Measurements from ENCODE around the gene SOX14. TPM values are rescaled to one million over a fixed set of nuclear protein-coding genes. Genes with fewer than 3 reads are reported as not detected.

Gene SOX14
- total RNA-seq, 1 experiment from 2014 or later: not detected

- H3K9me3 ChIP-seq (ENCODE audit: insufficient read depth, low read depth): no peaks in the 10 kb centered on the region
- H3K36me3 ChIP-seq (ENCODE audit: low read depth): no peaks in the 10 kb centered on the region
- no peak for DNase-seq
- H3F3A ChIP-seq (ENCODE audit: insufficient read depth, low read depth): no peaks in the 10 kb centered on the region
- H3K79me2 ChIP-seq (ENCODE audit: low read depth): no peaks in the 10 kb centered on the region
- no peak for TF ChIP-seq CTCF (conservative IDR thresholded peaks at IDR 0.05)
- intact Hi-C loops (cut with micrococcal nuclease; ENCODE audit: unreplicated experiment): no loop called here
- ChIA-PET POLR2A (ENCODE audit: unreplicated experiment) (no interaction called here), CTCF (no interaction called here)
- H3K27me3 ChIP-seq (ENCODE audit: insufficient read depth, low read depth): peaks cover 81% of the 10 kb centered on the region
- no peaks in the 10 kb centered on the region for H3K9me2 ChIP-seq (ENCODE audit: insufficient read depth)
- H3K4me1 ChIP-seq (replicated peaks; ENCODE audit: insufficient read depth): no peaks in the 10 kb centered on the region
- H3K4me2 ChIP-seq: no peak overlapping the region
- H3K4me3 ChIP-seq: no peak overlapping the region
- no peak overlapping the region for H2AFZ ChIP-seq
- BruUV-seq (replicated peaks): no TSS peak
- no peak overlapping the region for H3K27ac ChIP-seq
- H4K20me1 ChIP-seq (ENCODE audit: insufficient read depth): no peaks in the 10 kb centered on the region
These were observed 2.1 kb downstream of the SOX14 start for GRCh38 chr3:137766041-137766875.

- Histone ChIP-seq H3K4me2 (no peak overlapping the region), H3K27me3 (ENCODE audit: insufficient read depth, low read depth) (peaks cover 81% of the 10 kb centered on the region), H3K36me3 (ENCODE audit: low read depth) (no peaks in the 10 kb centered on the region), H4K20me1 (ENCODE audit: insufficient read depth) (no peaks in the 10 kb centered on the region), H3F3A (ENCODE audit: insufficient read depth, low read depth) (no peaks in the 10 kb centered on the region), H3K9me2 (ENCODE audit: insufficient read depth) (no peaks in the 10 kb centered on the region), H3K79me2 (ENCODE audit: low read depth) (no peaks in the 10 kb centered on the region), H3K4me3 (no peak overlapping the region), H3K9me3 (ENCODE audit: insufficient read depth, low read depth) (no peaks in the 10 kb centered on the region), H2AFZ (no peak overlapping the region), H3K4me1 (replicated peaks; ENCODE audit: insufficient read depth) (no peaks in the 10 kb centered on the region), H3K27ac (no peak overlapping the region)
- intact Hi-C loops (cut with micrococcal nuclease; ENCODE audit: unreplicated experiment): no loop called here
- ChIA-PET CTCF (no interaction called here), POLR2A (ENCODE audit: unreplicated experiment) (no interaction called here)
- no peak for DNase-seq
- TF ChIP-seq CTCF (conservative IDR thresholded peaks at IDR 0.05) (no peak), EZH2 (IDR thresholded peaks at IDR 0.05; ENCODE audit: low read depth) (no peak)
- BruUV-seq (replicated peaks): no TSS peak
These were observed 2.9 kb downstream of the SOX14 start for GRCh38 chr3:137766876-137767537.

- intact Hi-C loops (cut with micrococcal nuclease; ENCODE audit: unreplicated experiment): no loop called here
- no peak for DNase-seq
- ChIA-PET POLR2A (ENCODE audit: unreplicated experiment) (no interaction called here), CTCF (no interaction called here)
- Histone ChIP-seq H3K4me3 (no peak overlapping the region), H4K20me1 (ENCODE audit: insufficient read depth) (no peaks in the 10 kb centered on the region), H3K79me2 (ENCODE audit: low read depth) (no peaks in the 10 kb centered on the region), H3K4me2 (no peak overlapping the region), H3K9me3 (ENCODE audit: insufficient read depth, low read depth) (no peaks in the 10 kb centered on the region), H3K4me1 (replicated peaks; ENCODE audit: insufficient read depth) (no peaks in the 10 kb centered on the region), H3K9me2 (ENCODE audit: insufficient read depth) (no peaks in the 10 kb centered on the region), H3K27ac (no peak overlapping the region), H3F3A (ENCODE audit: insufficient read depth, low read depth) (no peaks in the 10 kb centered on the region), H3K27me3 (ENCODE audit: insufficient read depth, low read depth) (peaks cover 81% of the 10 kb centered on the region), H3K36me3 (ENCODE audit: low read depth) (no peaks in the 10 kb centered on the region), H2AFZ (no peak overlapping the region)
- BruUV-seq (replicated peaks): no TSS peak
- TF ChIP-seq CTCF (conservative IDR thresholded peaks at IDR 0.05) (no peak), EZH2 (IDR thresholded peaks at IDR 0.05; ENCODE audit: low read depth) (no peak)
These were observed 3.6 kb downstream of the SOX14 start for GRCh38 chr3:137767538-137768360.

Measured in PC-9 (cell line).